ENCODE data around the gene INPP5D.

- TF ChIP-seq, protein P1, sequence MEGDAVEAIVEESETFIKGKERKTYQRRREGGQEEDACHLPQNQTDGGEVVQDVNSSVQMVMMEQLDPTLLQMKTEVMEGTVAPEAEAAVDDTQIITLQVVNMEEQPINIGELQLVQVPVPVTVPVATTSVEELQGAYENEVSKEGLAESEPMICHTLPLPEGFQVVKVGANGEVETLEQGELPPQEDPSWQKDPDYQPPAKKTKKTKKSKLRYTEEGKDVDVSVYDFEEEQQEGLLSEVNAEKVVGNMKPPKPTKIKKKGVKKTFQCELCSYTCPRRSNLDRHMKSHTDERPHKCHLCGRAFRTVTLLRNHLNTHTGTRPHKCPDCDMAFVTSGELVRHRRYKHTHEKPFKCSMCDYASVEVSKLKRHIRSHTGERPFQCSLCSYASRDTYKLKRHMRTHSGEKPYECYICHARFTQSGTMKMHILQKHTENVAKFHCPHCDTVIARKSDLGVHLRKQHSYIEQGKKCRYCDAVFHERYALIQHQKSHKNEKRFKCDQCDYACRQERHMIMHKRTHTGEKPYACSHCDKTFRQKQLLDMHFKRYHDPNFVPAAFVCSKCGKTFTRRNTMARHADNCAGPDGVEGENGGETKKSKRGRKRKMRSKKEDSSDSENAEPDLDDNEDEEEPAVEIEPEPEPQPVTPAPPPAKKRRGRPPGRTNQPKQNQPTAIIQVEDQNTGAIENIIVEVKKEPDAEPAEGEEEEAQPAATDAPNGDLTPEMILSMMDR (optimal IDR thresholded peaks at IDR 0.05 in 1 of 3, IDR thresholded peaks at IDR 0.05 in 1 of 3, conservative IDR thresholded peaks at IDR 0.05 in 1 of 3; ENCODE audit: extremely low read depth in 1 of 3, insufficient read depth in 2 of 3, low read length in 3 of 3), result no peak
- TF ChIP-seq EZH2 (IDR thresholded peaks at IDR 0.05; ENCODE audit: low read length), result no peak
Observed at GRCh38 chr2:233063269-233063975, 3.3 kb downstream of the INPP5D start.
